ENCODE results near the gene AHCY.
"Not testable (repeated sequence)": the region's sequence is repeated elsewhere in the genome, so short reads cannot be mapped to it uniquely, and the experiment has no call there.

Gene AHCY

DNA sequence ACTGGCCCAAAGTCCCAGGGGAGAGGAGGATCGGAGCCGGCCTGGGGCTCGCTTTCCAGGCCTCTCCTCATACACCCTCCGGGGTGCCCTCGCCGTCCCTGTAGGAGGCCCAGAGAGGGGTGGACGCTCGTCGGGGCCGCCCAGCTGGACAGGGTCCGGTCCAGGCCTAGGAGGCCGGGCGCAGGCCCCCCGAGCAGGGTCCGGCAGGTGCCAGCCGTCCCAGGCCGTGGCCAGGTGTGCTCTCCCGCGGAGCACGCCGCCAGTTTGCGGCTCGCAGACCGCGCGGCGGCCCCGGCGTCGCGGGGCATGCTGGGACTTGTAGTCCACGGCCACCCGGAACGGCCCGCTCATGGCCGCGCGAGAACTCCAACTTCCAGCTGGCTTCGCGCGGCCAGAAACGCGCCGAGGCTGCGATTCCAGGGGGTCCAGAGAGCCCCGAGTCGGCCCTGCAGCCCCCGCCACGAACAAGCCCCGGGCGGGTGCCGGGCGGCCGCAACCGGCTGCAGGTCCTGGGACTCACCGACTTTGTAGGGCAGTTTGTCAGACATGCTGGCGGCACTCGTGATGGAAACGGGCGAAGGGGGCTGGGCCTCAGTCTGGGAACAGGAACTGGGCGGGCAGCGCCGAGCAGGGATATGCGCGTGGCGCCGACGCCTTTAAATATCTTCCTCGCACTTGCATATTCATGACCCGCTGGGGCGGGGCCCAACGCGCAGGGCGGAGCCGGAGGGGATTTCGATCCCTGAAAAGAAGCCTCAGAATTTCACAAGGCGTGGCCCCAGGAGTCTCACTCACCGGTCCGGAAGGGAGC, at the start of gene AHCY:
Gene AHCY (minus strand): TSS at position 633 of the 811 bp plus-strand sequence. CDS start 85 bp downstream, at position 548.
- TF ChIP-seq Cebpa-rat (IDR thresholded peaks at IDR 0.05): 0 out of 2 replicates have a peak, but pooled peaks have one; percentile 17
- Histone ChIP-seq H3K9ac (peak within 1 kb of the TSS; percentile 97), H3K4me1 (peaks cover 36% of the 10 kb centered on the region), H3K27me3 (no peaks in the 10 kb centered on the region), H3K4me2 (peak within 1 kb of the TSS; percentile 89), H3K36me3 (peaks cover 12% of the 10 kb centered on the region), H3K4me3 (peak within 1 kb of the TSS; percentile 94), H3K9me3 (no peaks in the 10 kb centered on the region), H3K27ac (peak within 1 kb of the TSS; percentile 98), H4K20me1 (peaks cover 26% of the 10 kb centered on the region; the same call in 1 of the 2 replicates)

DNA sequence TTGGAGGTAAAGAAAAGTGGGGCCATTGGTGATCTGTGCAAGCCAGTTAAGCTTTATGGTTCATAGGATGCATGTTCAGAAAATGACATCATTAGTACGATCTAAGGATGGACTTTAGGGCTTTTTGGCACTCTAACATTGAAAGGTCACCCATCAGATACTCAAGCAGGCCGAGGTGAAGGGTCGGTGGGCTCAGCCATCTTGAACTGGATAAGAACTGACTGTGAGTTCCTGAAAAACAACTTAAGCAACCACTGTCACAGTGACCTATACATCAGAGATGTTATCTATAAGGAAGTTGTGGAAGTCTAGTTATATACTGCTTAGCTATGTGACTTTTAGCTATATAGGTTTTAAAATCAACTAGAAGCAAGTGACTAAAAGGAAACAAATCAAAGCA, 46.9 kb upstream of the AHCY start:
- Histone ChIP-seq H3K4me2 (no peak overlapping the region), H3K27ac (no peak overlapping the region), H3K36me3 (no peaks in the 10 kb centered on the region)

DNA sequence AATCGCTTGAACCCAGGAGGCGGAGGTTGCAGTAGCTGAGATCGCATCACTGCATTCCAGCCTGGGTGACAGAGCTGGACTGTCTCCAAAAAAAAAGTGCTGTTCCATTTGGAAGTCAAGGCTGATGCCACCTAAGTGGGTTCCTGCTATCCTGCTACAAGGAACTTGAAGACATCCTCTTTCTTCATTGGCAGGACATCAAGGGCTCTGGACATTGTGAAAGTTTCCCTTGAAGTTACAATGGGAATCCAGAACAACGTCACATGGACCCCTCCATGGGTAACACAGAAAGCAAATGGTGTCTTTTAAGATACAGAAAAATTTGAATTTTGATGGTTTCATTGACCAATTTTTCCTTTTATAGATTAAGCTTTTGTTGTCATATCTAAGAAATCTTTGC, 44.4 kb upstream of the AHCY start:
- Histone ChIP-seq H3K4me3 (no peak overlapping the region), H3K27ac (no peak overlapping the region), H3K9me3 (no peaks in the 10 kb centered on the region), H3K36me3 (no peaks in the 10 kb centered on the region), H3K27me3 (no peaks in the 10 kb centered on the region), H3K4me2 (no peak overlapping the region), H3K9ac (no peak overlapping the region), H3K4me1 (no peaks in the 10 kb centered on the region), H4K20me1 (no peaks in the 10 kb centered on the region)
- TF ChIP-seq Cebpa-rat (IDR thresholded peaks at IDR 0.05): no peak

More for the DNA sequence above, 46.9 kb upstream of the AHCY start:
- no peak overlapping the region for H3K9ac ChIP-seq
- no peaks in the 10 kb centered on the region for H3K27me3 ChIP-seq
- no peaks in the 10 kb centered on the region for H3K9me3 ChIP-seq
- TF ChIP-seq Cebpa-rat (IDR thresholded peaks at IDR 0.05): no peak
- no peak overlapping the region for H3K4me3 ChIP-seq
- no peaks in the 10 kb centered on the region for H4K20me1 ChIP-seq
- no peaks in the 10 kb centered on the region for H3K4me1 ChIP-seq

DNA sequence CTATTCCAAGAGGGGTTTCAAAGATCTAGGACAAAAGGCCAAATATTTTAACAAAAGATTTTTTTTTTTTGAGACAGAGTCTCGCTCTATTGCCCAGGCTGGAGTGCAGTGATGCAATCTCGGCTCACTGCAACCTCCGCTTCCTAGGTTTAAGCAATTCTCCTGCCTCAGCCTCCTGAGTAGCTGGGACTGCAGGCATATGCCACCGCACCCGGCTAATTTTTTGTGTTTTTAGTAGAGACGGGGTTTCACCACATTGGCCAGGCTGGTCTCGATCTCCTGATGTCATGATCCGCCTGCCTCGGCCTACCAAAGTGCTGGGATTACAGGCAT, 43.3 kb upstream of the AHCY start:
- H3K36me3 ChIP-seq, H3K9ac ChIP-seq, H4K20me1 ChIP-seq, H3K4me3 ChIP-seq, H3K4me2 ChIP-seq, H3K9me3 ChIP-seq, H3K4me1 ChIP-seq, H3K27ac ChIP-seq, H3K27me3 ChIP-seq: not testable (repeated sequence)
- peak; percentile 28; the same call in 1 of the 2 replicates for TF ChIP-seq Cebpa-rat (IDR thresholded peaks at IDR 0.05)

DNA sequence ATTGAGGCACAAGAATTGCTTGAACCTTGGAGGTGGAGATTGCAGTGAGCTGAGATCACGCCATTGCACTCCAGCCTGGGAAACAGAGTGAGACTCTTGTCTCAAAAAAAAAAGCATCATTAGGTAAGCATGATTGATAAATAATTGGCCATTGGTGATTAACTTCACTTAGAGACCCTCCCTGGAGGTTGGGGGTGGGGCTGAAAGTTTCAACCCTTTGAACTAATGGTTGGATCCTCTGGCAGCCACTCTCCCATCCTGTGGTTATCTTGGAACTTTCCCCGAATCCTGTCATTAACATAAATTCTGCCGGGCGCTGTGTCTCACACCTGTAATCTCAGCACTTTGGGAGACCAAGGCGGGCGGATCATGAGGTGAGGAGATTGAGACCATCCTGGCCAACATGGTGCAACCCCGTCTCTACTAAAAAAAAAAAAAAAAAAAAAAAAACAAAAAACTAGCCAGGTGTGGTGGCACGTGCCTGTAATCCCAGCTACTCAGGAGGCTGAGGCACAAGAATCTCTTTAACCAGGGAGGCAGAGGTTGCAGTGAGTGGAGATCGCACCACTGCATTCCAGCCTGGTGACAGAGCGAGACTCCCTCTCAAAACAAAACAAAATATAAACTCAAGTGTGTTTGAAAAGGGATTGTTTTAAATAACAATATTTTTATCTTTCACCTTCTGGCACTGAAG, 42.8 kb upstream of the AHCY start:
- H3K9me3 ChIP-seq, H3K4me1 ChIP-seq, H3K36me3 ChIP-seq, H3K27me3 ChIP-seq, H3K4me3 ChIP-seq, H3K4me2 ChIP-seq, H4K20me1 ChIP-seq, H3K9ac ChIP-seq, H3K27ac ChIP-seq: not testable (repeated sequence)

DNA sequence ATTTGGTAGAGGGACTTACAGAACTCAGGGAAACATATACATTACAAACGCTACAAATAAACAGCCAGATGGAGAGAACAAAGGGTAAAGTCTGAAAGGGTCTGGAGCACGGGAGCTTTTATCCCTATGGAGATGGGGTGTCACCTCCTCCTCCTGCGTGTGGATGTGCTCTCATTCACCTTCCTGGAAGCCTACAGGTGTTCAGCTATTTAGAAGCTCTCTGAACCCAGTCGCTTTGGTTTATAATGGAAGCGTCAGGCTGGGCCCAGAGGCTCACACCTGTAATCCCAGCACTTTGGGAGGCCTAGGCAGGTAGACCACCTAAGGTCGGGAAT, 42.2 kb upstream of the AHCY start:
- no peaks in the 10 kb centered on the region for H3K27me3 ChIP-seq
- peaks cover 10% of the 10 kb centered on the region for H3K4me1 ChIP-seq

DNA sequence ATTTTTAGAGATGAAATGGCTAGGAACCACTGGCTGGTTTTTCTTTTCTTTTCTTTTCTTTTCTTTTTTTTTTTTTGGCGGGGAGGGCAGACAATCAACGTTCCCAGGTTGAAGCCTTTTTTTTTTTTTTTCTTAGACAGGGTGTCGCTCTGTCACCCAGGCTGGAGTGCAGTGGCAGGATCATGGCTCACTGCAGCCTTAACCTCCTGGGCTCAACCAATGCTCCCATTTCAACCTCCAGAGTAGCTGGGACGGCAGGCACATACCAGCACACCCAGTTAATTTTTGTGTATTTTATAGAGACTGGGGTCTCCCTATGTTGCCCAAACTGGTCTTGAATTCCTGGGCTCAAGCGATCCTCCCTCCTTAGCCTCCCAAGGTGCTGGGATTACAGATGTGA, 41.1 kb upstream of the AHCY start:
- TF ChIP-seq Cebpa-rat (IDR thresholded peaks at IDR 0.05): no peak
- Histone ChIP-seq H3K27ac (no peak overlapping the region), H3K4me1 (peaks cover 22% of the 10 kb centered on the region), H3K4me2 (no peak overlapping the region), H3K9ac (no peak overlapping the region), H4K20me1 (no peaks in the 10 kb centered on the region), H3K27me3 (no peaks in the 10 kb centered on the region), H3K9me3 (no peaks in the 10 kb centered on the region), H3K4me3 (no peak overlapping the region), H3K36me3 (no peaks in the 10 kb centered on the region)

More for the DNA sequence above, 42.2 kb upstream of the AHCY start:
- Histone ChIP-seq H3K4me2 (no peak overlapping the region), H3K9ac (no peak overlapping the region), H3K27ac (no peak overlapping the region), H4K20me1 (no peaks in the 10 kb centered on the region), H3K36me3 (no peaks in the 10 kb centered on the region), H3K9me3 (no peaks in the 10 kb centered on the region), H3K4me3 (no peak overlapping the region)
- TF ChIP-seq Cebpa-rat (IDR thresholded peaks at IDR 0.05): no peak

DNA sequence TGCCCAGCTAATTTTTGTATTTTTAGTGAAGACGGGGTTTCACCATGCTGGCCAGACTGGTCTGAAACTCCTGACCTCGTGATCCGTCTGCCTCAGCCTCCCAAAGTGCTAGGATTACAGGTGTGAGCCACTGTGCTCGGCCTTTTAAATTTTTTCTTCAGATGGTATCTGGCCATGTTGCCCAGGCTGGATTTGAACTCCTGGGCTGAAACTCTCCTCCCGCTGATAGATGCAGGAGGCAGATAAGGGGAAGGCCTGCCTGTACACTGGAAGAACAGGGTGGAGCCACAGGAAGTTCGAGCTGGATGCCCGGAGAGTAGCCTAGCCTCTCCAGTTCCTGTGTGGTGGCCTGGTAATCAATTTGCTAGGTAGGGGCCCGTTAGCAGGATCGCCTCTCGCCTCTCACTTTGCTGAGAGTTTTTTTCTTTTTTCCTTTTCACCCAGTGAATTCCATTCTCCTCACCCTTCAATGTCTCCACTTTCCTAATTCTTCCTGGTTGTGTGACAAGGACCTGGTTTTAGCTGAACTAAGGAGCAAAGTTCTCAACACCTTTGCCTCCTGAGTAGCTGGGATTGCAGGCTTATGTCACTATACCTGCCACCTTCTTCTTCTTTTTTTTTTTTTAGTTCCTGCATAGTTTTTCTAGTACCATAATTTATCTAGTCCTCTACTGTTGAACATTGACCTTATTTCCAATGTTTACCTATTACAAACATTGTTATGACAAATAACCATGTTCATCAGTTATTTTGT, 40.5 kb upstream of the AHCY start:
- no peak overlapping the region for H3K4me2 ChIP-seq
- no peaks in the 10 kb centered on the region for H3K9me3 ChIP-seq
- no peaks in the 10 kb centered on the region for H4K20me1 ChIP-seq
- H3K4me1 ChIP-seq: peaks cover 28% of the 10 kb centered on the region
- H3K36me3 ChIP-seq: no peaks in the 10 kb centered on the region
- TF ChIP-seq Cebpa-rat (IDR thresholded peaks at IDR 0.05): no peak
- H3K9ac ChIP-seq: no peak overlapping the region
- no peaks in the 10 kb centered on the region for H3K27me3 ChIP-seq
- H3K4me3 ChIP-seq: no peak overlapping the region
- H3K27ac ChIP-seq: no peak overlapping the region

DNA sequence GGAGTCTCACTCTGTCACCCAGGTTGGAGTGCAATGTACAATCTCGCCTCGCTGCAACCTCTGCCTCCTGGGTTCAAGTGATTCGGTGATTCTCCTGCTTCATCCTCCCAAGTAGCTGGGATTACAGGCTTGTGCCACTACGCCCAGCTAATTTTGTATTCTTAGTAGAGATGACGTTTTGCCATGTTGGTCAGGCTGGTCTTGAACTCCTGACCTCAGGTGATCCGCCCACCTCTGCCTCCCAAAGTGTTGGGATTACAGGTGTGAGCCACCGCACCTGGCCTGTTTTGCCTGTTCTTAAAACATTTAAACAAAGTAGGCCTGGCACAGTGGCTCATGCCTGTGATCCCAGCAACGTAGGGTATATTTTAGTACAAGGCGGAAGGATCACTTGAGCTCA, 38.0 kb upstream of the AHCY start:
- H3K27me3 ChIP-seq, H4K20me1 ChIP-seq, H3K4me3 ChIP-seq, H3K36me3 ChIP-seq, H3K9ac ChIP-seq, H3K9me3 ChIP-seq: not testable (repeated sequence)
- Histone ChIP-seq H3K27ac (peak overlapping the region; percentile 89; the same call in 1 of the 2 replicates), H3K4me2 (0 out of 2 replicates have a peak overlapping the region, but pooled peaks have one; percentile 93), H3K4me1 (peaks cover 52% of the 10 kb centered on the region)

DNA sequence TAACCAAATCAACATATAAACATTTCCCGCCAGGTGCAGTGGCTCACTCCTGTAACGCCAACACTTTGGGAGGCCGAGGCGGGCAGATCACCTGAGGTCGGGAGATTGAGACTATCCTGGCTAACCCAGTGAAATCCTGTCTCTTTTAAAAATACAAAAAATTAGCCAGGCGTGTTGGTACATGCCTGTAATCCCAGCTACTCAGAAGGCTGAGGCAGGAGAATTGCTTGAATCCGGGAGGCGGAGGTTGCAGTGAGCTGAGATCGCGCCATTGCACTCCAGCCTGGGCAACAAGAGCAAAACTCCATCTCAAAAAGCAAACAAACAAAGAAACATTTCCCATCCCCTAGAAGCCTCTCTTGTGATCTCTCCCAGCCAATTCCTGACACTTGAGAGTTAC, 37.6 kb upstream of the AHCY start:
- peaks cover 57% of the 10 kb centered on the region for H3K4me1 ChIP-seq
- peak overlapping the region; percentile 89; the same call in 1 of the 2 replicates for H3K27ac ChIP-seq
- not testable (repeated sequence) for H4K20me1 ChIP-seq

More for the DNA sequence above, 37.6 kb upstream of the AHCY start:
- not testable (repeated sequence) for H3K4me3 ChIP-seq, H3K9ac ChIP-seq, H3K36me3 ChIP-seq, H3K27me3 ChIP-seq, H3K9me3 ChIP-seq
- H3K4me2 ChIP-seq: peak overlapping the region; percentile 93
